Right cardiac atrium (tissue), 5 donors: Measurements from ENCODE around the gene MGAT4A. TPM values are rescaled to one million over a fixed set of nuclear protein-coding genes. Genes with fewer than 3 reads are reported as not detected.

Experiments used
- ATAC-seq, 2 donors: fragments of 200-7000 bp; cut with Tn5 transposase; one replicate each; pipeline versions ENCODE4 v1.8.0 to v1.9.1; 2020; ENCODE audit warnings: moderate library complexity in 2 of 2, mild to moderate bottlenecking in 1 of 2
- DNase-seq, 3 donors: peaks; one replicate each; pipeline ENCODE4 v3.0.0-alpha.2; 2020
- H3K27ac ChIP-seq: one replicate; pipeline ENCODE4 v1.5.1; 2013; ENCODE audit warnings: mild to moderate bottlenecking, low read length, control low read depth, moderate library complexity
- H3K27me3 ChIP-seq: one replicate; pipeline ENCODE4 v1.6.1; 2013; ENCODE audit not compliant: control insufficient read depth, insufficient read depth
- H3K4me1 ChIP-seq: one replicate; pipeline ENCODE4 v1.6.1; 2013; ENCODE audit warnings: low read length; ENCODE audit not compliant: control insufficient read depth, insufficient read depth
- H3K4me3 ChIP-seq: one replicate; pipeline ENCODE4 v1.5.1; 2013; ENCODE audit warnings: low read length, control low read depth
- H3K9me3 ChIP-seq: one replicate; pipeline ENCODE4 v1.6.1; 2013; ENCODE audit warnings: low read length; ENCODE audit not compliant: control insufficient read depth
- WGBS: extraction: QIAGEN DNeasy Blood & Tissue Kit; methylation state at CpG from one replicate; pipeline ENCODE4 v1.1.7; 2013; 5-methylcytosine and 5-hydroxymethylcytosine counted together
- intact Hi-C, 4 donors: fragments of 100-400 bp; cut with DNase I; formaldehyde crosslinking; loops; one replicate each; pipeline versions ENCODE4 v1.11.0 to v1.14.0; 2022 to 2023
- long read RNA-seq, 4 donors: library from polyadenylated mRNA; unstranded; transcript quantifications; one replicate each; pipeline ENCODE4 v2.0.0, GENCODE V29; 2020 to 2021
- polyA plus RNA-seq: library from polyadenylated mRNA; stranded (reverse); fragments of 200-250 nt; gene quantifications from one replicate; pipeline ENCODE4 v1.2.3, GENCODE V29; 2013
- total RNA-seq, 4 donors: library from RNA; stranded (reverse); fragmentation: NEBNext Ultra II Directional; extraction: Animal tissue kit (Norgen Biotek cat#: 25700); gene quantifications; one replicate each; pipeline ENCODE4 v1.2.1, GENCODE V29; 2021
- donor health status: healthy with polysubstance abuse.
- donor health status: DM: no; HTN: yes; CAD: no.
- donor health status: DM: no; HTN: no; CAD: no.
- donor health status: DM: no; HTN: yes; CAD: no; lungs with severe emphysema.
- donor health status: DM: yes; HTN: yes; CAD: no.

Gene MGAT4A
- total RNA-seq (10 to 100 TPM; 23.5 to 37.2 (median 26.1) TPM), polyA plus RNA-seq (5.2 TPM)
- long read RNA-seq, donor 1, full-length matches to known transcripts: 25 of 44 reads
- long read RNA-seq, donor 1, partial matches to known transcripts: 7 of 44 reads
- long read RNA-seq, donor 1, other reads (novel, unspliced or antisense): 12 of 44 reads
- long read RNA-seq, donor 2, full-length matches to known transcripts: 1 of 5 reads
- long read RNA-seq, donor 2, partial matches to known transcripts: 1 of 5 reads
- long read RNA-seq, donor 2, other reads (novel, unspliced or antisense): 3 of 5 reads
- long read RNA-seq, donor 3, full-length matches to known transcripts: 43 of 86 reads
- long read RNA-seq, donor 3, partial matches to known transcripts: 3 of 86 reads
- long read RNA-seq, donor 3, other reads (novel, unspliced or antisense): 40 of 86 reads
- long read RNA-seq, donor 4, full-length matches to known transcripts: 5 of 12 reads
- long read RNA-seq, donor 4, partial matches to known transcripts: 0 of 12 reads
- long read RNA-seq, donor 4, other reads (novel, unspliced or antisense): 7 of 12 reads

DNA sequence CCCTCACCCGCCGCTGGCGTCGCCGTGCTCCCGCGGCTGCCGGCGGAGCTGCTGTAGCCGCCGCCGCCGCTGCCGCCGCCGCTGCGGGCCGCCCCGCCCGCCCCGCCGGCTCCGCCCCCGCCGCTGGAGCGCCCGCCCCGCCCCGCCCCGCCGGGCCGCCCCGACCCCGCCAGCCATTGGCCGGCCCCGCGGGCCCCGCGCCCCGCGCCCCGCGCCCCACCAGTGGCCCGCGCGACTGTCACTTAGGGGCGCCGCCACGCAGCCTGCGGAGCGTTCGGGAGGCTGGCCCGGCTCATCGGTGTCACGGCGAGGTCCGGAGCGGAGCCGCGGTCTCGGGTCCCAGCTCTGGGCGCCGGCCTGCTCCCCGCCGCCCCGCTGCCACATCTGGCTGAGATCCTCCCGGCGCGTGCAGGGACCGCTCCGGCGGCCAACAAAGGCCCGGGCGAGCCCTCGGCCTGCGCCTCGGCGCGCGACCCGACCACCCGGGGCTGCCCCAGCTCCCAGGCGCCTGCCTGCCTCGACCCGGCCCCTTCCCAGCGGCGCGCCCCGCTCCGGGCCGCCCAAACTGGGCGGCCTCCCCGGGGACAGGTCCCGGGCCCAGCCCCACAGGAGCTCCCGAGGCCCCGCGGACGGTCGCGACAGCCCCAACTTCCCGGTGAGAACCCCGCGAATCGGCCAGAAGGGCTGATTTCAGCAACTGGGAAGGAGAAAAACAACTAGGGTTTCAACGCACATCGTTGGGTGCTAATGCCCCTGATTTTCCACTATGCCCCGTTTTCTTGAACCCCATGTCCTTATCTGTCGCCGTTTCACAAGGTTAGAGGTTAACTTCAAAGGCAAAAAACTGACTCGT is at the start of gene MGAT4A:
Gene MGAT4A (minus strand): TSS at position 92 of the 853 bp plus-strand sequence. CDS start 4,800 bp downstream, outside the sequence.
- WGBS: under 1% methylated on average over 110 of the region's 110 CpGs

DNA sequence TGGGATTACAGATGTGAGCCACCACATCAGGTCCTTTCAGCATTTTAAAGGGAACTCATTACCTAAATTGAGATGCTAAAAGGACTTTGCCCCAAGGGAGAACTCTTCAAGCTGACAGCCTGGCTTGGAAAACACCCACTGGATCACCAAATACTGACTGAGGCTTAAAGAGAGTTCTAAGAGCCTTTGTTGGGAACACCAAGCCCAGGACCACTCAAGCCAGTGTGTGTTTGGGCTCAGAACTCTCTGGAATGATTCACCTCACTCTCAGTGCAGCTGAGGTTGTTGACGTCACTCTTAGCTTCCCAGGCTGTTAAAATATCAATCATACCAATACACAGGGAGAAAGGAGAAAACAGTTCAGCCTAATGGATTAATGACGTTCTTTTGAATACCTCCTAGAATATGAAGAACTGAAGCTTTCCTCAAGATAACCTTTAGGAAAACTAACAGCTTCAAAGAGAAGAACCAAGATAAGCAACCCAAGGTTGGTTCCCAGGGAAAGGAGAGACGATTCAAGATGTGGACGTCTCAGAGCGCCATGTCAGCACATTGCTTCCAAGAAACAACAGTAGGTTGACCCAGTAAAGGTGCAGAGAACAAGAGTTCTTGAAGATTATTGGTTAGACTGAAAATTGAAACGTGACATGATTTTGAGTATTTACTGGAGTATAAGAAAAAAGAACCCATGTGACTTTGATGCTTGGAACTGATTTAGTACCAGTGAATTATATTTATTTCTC is 48.0 kb upstream of the MGAT4A start:
- Histone ChIP-seq H3K4me1 (no peaks in the 10 kb centered on the region), H3K27me3 (no peaks in the 10 kb centered on the region), H3K4me3 (no peak overlapping the region), H3K9me3 (no peaks in the 10 kb centered on the region), H3K27ac (no peak overlapping the region)
- ATAC-seq (no peak), DNase-seq (no peak)
- 77% methylated on average over 6 of the region's 6 CpGs for WGBS
- intact Hi-C loops: no loop called here

More for the DNA sequence above, at the start of gene MGAT4A:
- Histone ChIP-seq H3K4me1 (peaks cover 5% of the 10 kb centered on the region), H3K9me3 (no peaks in the 10 kb centered on the region), H3K27me3 (no peaks in the 10 kb centered on the region), H3K27ac (peak within 1 kb of the TSS; percentile 87), H3K4me3 (peak within 1 kb of the TSS; percentile 99)
- intact Hi-C loops: loop anchor here in 1 of 4 donors (10.0 kb wide), 1 partner anchor 94 kb away; no protein-coding TSS in a partner anchor
- ATAC-seq: peak; percentile 96
- DNase-seq: peak; percentile 84 to 94 (median 93)

DNA sequence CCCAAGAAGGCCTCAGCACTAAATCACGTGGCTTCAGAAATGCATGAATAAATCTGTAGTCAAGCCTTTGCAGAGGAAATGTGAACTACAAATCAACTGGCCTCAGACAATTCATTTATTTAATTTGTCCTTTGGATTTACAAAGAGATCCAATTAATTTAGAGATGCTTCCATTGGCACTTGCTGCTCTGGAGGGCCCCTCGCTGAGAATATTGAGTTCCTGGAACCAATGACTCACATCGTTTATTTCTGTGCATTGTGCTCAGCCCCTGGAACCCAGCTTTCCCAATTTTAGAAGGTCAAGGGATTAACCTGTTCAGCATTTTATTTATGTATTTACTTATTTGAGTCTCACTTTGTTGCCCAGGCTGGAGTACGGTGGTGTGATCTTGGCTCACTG is 47.2 kb upstream of the MGAT4A start:
- no peaks in the 10 kb centered on the region for H3K4me1 ChIP-seq

DNA sequence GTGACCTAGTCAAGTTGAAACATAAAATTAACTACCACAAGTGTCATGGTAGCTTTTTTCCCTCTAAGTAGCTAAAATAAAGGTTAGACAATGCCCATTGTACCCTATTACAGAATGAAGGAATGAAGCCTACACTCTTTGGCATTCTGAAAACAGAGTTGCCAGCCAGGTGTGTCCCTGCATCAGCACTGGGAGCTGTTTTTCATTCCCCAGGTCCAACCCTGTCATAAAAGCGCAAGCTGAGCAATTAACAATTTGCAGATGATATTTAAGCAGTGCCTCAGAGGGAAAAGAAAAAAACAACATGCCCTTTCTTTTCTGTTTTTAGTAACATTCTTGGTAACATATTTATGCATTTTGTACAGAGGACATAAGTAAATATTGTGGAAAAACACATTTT is 46.8 kb upstream of the MGAT4A start:
- Histone ChIP-seq H3K9me3 (no peaks in the 10 kb centered on the region), H3K27me3 (no peaks in the 10 kb centered on the region), H3K4me1 (no peaks in the 10 kb centered on the region), H3K27ac (no peak overlapping the region), H3K4me3 (no peak overlapping the region)
- WGBS: 97% methylated on average over 1 of the region's 1 CpG
- intact Hi-C loops: no loop called here
- no peak for DNase-seq
- no peak for ATAC-seq

More for the DNA sequence above, 47.2 kb upstream of the MGAT4A start:
- no peak for DNase-seq
- no peaks in the 10 kb centered on the region for H3K27me3 ChIP-seq
- no peak for ATAC-seq
- no peaks in the 10 kb centered on the region for H3K9me3 ChIP-seq
- intact Hi-C loops: no loop called here
- WGBS: 89% methylated on average over 4 of the region's 4 CpGs
- H3K4me3 ChIP-seq: no peak overlapping the region
- no peak overlapping the region for H3K27ac ChIP-seq

DNA sequence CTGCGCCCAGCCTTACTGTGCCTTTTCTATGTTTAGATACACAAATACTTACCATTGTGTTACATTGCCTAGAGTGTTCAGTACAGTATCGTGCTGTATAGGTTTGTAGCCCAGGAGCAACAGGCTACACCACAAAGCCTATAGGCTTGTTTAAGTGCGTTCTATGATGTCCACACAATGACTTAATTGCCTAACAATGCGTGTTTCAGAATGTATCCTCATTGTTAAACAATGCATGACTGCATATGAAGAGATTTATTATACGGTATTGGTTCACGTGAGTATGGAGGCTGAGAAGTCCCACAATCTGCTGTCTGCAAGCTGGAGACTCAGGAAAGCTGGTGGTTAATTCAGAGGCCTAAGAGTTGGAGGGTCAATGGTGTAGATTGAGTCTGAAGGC is 46.1 kb upstream of the MGAT4A start:
- ATAC-seq (no peak), DNase-seq (no peak)
- intact Hi-C loops: no loop called here
- no peaks in the 10 kb centered on the region for H3K27me3 ChIP-seq
- H3K27ac ChIP-seq: no peak overlapping the region
- H3K4me3 ChIP-seq: no peak overlapping the region
- H3K4me1 ChIP-seq: no peaks in the 10 kb centered on the region
- no peaks in the 10 kb centered on the region for H3K9me3 ChIP-seq
- 95% methylated on average over 6 of the region's 6 CpGs for WGBS

DNA sequence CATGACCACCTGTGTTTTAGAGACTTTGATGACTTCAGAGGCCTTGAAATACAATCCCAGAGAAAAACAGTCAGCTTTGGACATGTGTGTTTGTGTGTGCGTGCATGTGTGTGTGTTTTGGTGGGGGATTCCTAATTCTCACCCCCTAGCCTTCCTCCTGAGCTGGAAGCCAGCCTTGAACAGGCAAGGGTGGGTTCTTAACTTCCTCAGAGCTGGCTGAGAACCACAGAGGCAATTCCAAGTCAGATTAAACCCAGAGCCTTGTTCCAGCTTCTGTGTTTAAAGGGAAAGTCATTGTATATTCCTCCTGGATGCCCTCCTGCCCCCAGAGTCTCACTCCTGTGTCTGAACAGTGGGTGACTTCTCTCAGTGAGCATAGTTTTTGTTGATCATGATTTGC is 45.2 kb upstream of the MGAT4A start:
- no peak overlapping the region for H3K27ac ChIP-seq
- H3K9me3 ChIP-seq: no peaks in the 10 kb centered on the region
- no peak for DNase-seq
- intact Hi-C loops: no loop called here
- WGBS: 67% methylated on average over 1 of the region's 1 CpG
- no peak for ATAC-seq
- H3K27me3 ChIP-seq: no peaks in the 10 kb centered on the region
- H3K4me3 ChIP-seq: no peak overlapping the region
- H3K4me1 ChIP-seq: no peaks in the 10 kb centered on the region

DNA sequence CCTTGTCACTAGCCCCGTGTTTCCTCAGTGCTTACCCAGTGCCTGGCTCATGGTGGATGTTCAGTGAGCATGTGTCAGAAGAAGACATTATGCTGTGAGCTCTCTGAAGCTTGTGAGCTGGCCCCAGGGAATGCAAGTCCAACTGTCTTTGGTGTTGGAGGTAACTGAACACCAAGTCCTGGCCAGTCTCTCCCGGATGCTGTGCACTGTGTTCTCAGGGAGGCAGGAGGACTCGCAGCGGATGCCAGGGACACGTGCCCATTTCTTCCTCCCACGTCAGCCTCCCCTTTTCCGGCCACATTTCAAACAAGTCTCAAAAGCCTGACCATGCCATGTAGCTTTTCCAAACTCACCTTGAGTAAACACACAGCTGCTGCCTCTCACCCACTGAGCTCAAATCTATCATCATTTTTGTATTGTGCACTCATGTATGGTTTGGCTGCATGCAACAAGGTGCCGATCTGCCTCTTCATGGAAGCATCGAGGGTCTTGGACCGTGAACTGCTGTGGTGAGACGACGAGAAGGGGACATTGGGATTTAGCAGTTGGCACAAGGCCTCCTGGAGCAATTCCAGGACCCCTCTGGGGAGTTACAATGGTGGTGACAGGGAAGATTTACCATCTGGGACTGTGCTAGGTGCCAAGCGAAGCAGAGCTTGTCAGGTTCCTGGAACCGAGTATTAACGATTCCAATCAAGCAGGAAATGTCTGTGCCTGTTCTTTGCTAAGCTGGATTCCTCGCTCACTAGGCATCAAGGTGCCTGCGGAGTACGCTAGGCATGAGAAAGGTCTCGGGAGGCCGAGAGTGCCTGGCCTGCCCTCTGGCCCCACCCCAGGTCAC is 44.4 kb upstream of the MGAT4A start:
- no peak for ATAC-seq

DNA sequence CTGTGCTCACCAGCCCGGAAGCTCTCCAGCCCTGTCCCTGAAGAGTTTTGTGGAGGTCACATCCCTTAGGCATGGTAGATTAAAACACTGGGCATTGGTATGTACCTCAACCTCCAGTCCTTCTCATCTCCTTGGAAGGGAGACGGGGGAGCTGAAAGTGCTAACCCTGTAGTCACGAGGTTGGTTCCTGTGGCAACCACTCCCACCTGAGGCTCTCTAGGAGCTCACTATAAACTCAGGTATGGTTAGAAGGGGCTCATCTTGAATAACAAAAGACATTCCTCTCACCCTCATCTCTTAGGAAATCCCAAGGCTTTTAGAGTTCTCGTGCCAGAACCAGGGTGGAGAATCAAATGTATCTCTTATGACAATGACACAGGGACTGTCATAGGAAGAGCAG is 43.0 kb upstream of the MGAT4A start:
- H3K4me3 ChIP-seq: no peak overlapping the region
- H3K27ac ChIP-seq: no peak overlapping the region
- 97% methylated on average over 4 of the region's 4 CpGs for WGBS
- ATAC-seq (no peak), DNase-seq (no peak)
- H3K4me1 ChIP-seq: no peaks in the 10 kb centered on the region
- intact Hi-C loops: no loop called here
- H3K9me3 ChIP-seq: no peaks in the 10 kb centered on the region
- no peaks in the 10 kb centered on the region for H3K27me3 ChIP-seq

More for the DNA sequence above, 44.4 kb upstream of the MGAT4A start:
- no peak for DNase-seq
- intact Hi-C loops: no loop called here
- H3K27me3 ChIP-seq: no peaks in the 10 kb centered on the region
- WGBS: 66% methylated on average over 20 of the region's 20 CpGs
- H3K4me3 ChIP-seq: no peak overlapping the region
- H3K27ac ChIP-seq: no peak overlapping the region
- H3K9me3 ChIP-seq: no peaks in the 10 kb centered on the region
- H3K4me1 ChIP-seq: no peaks in the 10 kb centered on the region

DNA sequence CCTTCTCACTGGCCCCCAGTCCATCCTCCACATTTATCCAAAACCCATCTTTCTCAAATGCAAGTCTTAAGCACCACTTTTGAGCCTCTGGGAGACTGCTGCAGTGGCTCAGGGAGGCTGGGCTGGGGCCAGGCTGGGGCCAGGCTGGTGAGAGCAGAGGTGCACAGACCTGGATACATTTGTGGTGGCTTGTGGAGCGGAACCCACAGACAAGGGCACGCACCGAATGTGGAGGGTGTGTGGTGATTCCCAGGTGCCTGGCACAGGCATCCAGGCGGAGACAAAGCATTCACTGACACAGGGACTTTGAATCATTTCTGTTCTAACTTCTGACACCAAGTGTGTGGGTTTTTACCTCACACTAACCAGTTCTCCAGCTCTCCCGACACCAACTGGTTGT is 42.2 kb upstream of the MGAT4A start:
- H3K4me3 ChIP-seq: no peak overlapping the region
- no peak for ATAC-seq
- intact Hi-C loops: no loop called here
- DNase-seq: no peak
- peaks cover 2% of the 10 kb centered on the region for H3K4me1 ChIP-seq
- no peaks in the 10 kb centered on the region for H3K9me3 ChIP-seq
- H3K27me3 ChIP-seq: no peaks in the 10 kb centered on the region
- WGBS: 97% methylated on average over 5 of the region's 5 CpGs
- H3K27ac ChIP-seq: no peak overlapping the region

DNA sequence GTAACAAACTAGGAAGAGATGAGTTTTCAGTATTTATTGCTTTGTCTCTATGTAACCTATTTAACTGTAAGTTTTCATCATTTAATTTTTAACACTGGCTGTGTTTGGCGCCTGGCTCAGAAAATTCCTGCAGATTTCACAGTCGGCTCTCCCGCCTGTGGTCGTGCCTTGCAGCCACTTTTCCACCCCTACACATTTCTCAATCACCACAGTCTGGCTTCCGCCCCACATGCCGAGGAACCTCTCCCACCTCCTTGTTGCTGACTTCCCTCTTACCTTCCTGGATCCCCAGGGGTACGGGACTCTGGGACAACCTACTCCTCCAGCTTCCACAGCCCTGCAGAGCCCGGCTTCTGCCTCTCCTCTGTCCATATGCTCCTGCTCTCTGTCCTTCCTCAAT is 41.6 kb upstream of the MGAT4A start:
- Histone ChIP-seq H3K27me3 (no peaks in the 10 kb centered on the region), H3K27ac (no peak overlapping the region), H3K4me1 (peaks cover 2% of the 10 kb centered on the region), H3K9me3 (no peaks in the 10 kb centered on the region), H3K4me3 (no peak overlapping the region)
- ATAC-seq: no peak
- WGBS: 53% methylated on average over 8 of the region's 8 CpGs
- intact Hi-C loops: no loop called here
- peak in 1 of 3 donors; percentile 30 for DNase-seq
